Activated naive CD8-positive, alpha-beta T cell treated with anti-CD3 and anti-CD28 coated beads, Interleukin-2, amount 50 U/mL, for 16 hours (primary cell): ENCODE data around the gene CITED1.

Experiments
- DNase-seq: peaks from one replicate; pipeline ENCODE4 v3.0.0-alpha.2; 2020; ENCODE audit warnings: low read depth, low spot score

Gene CITED1

DNA sequence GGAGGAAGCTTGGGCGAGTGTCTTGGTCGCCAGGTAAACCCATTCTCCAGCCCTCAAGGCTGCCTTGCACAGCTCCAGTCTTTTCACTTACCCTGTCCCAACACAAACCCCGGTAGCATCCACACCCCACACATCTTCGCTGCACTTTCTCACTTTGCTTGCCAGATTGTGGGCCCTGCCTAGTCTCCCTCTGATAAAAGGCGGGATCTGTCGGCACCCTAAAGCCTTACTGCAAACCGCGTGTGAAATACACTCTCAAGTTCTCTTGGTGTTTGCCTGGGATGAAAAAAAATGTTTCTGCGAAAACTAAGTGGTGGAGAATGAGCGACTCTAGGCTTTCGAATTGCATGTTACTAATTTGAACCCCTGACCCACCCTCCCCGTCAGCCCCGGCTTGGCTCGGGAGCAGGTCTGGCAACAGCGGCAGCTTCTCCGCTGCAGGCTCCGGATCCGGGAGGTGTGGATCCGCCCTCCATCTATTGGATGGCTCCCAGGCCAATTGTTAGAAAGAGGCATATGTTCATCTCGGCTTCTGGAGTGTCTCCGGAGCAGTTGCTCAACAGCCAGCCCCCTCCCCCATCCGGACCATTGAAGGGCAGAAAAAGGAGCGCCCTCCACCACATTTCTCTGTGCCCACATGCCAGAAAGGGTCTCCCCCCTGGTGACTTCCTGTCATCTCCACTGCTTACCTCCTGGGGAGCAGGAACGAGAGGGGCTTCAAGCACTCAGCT is 3.0 kb upstream of the CITED1 start:
- DNase-seq = no peak

DNA sequence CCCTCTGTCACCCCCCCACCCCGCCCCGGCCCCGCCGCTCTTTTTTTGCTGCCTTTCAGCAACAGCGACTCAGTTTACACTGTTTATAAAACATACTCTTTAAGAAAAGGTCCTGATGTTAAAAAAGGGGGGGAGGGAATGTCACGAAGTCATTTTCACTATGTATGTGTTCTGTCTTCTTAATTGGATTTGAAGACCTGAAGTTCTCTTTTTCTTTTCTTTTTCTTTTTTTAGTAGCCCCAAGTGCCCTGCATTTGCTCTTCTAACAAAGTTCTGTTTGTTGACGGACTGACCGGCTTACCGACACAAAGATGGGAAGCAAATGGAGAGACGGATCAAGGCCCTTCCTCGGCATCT is 2.5 kb upstream of the CITED1 start:
- no peak for DNase-seq

DNA sequence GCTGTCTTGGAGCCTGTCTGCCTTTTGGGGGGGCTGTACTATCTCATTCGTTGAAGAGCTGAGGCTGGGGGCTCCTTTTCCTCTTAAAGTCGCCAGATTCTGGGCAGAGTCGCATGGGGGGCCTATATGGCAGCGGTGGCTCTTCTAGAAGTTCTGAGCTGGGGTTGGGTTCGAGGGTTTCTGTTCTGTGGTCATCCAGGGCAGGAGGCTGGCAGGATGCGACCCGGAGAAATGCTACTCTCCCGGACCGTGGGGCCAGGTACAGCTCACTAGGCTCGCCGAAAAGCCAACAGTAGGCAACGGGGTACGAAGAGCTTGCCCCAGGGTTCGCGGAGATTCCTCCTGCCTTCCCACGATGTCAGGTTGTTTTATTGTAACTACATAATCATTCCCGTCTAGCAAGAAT is 1.9 kb upstream of the CITED1 start:
- no peak for DNase-seq

DNA sequence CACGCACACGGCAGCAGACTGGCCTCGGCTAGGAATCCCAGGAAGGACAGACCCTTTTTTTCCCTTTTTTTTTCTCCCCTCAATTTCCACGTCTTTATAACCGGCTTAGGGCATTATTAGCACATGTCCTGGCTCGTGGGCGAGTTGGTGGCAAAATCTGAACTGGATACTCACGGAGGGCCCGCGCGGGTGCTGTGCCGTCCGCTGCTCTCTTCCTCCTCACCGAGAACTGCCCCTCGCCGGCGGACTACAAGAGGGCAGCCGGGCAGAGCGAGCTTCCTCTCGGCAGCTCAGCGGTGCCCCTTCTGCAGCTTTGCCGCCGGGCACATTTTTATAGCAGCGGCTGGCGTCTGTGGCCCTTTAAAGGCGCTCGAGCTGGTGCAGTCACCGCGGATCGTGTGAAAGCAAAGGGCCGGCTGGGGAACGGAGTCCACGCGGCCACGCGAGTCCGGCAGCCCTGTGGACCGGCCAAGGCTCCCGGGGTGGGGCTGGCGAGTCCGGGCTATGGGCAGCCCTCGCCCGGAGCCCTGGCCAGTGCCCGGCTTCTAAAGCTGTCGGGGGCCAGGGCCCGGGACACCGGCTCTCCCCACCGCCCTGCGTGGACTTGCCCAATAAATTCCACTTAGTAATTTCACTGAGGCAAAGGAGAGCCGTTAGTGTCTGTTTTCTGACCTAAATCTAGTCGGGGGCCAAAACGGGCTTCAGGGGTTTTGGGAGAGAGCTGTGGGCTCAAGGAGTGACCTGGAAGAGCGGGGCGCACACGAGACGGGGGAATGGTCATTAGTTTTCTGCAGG is 1.3 kb upstream of the CITED1 start:
- no peak for DNase-seq

DNA sequence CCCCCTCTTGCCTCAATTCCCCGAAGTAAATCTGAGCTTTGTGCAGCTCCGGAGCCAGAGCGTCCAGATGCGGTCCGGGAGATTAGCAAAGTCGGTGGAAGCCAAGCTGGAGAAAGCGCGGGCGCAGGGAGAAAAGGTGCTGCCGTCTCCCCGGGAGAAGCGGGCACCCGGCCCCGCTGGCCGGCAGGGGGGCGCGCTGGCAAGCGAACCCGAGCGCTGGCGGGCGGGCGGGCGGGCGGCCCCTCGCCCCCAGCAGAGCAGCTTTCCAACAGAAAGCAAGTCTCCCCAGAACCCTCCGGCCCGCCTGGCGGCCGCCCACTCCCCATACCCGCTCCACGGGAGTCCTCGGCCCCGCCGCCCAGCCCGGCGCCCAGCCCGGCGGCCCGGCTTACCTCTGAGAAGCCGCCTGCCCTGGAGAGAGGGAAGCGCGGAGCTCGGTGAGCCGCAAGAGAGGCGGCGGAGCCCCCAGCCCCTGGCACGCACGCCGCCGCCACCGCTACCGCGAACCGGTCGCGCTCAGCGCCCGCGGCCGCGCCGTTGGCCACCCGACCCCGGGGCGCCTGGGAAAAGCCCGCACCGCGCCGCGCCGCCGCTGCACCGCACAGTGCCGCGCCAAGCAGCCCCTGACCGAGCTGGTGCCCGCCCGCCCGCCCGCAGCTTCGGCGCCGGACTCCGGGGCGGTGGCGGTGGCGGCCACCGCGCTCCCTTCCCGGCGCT is 529 bp upstream of the CITED1 start:
- DNase-seq = no peak

DNA sequence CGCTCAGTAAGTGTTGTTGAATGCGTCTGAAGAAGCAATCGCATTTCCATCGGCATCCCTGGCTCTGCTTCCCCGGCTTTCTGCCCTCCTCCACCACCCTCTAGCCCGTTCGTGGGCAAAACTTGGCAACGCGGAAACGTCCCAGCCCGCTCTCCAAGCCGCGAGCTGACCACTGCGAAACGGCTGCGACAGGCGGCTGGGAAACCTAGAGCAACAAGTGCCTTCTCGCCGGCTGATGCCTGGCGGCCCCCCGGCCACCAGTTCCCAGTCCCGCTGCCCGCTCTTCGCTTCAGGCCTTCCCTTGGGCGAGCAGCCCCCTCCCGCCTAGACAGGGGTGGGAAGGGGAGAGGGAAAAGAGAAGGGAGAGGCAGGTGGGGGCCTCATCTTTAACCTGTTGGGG is 837 bp downstream of the CITED1 start:
- no peak for DNase-seq

DNA sequence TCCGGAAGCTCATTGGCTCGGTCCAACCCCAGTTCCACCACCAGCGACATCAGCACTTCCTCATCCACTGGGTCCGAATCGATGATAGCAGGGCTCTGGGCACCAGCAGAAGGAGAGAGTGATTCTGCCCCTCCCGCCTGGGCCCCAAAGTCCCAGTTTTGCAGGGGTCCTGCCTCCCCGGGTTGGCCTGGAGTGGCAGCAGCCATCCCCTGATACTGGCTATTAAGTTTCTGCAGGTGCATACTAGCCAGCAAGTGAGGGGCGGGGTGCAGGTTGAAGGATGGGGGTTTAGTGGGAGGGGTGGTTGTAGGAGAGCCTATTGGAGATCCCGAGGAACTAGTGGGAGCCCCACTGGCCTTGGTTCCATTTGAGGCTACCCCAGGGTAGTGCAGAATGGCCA is 3.9 kb downstream of the CITED1 start:
- no peak for DNase-seq

DNA sequence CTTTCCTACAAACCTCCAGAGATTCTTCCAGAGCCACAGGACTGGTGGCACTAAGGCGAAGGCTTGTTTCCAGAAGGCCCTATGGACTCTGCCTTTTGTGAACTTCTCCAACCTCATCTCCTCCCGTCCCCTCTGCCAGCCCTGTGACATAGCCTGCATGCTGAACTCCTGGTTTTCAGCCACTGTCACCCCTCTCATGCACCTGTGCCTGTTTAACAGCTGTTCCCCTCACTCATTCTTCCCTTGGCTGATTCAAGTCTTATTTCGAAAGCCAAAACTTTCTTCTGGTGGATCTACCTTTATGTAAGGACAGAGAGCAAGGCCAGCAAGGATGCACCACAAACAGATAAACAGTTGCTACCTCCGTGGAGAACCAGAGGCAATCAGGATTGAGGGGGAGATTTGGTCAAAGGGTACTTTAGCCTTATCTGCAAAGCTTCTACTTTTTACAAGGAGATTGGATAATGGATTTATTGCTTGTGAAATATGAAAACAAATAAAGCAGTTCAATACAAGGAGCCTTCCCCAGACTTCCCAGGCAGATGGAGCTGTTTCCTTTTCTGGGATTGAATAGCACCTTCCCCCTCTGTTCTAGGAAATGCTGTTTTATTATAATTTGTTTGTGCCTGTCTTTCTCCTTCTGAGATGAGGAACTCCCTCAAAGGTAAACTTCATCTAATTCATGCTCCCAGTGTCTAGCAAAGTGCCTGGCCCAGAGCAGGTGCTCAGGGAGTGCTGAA is 5.7 kb downstream of the CITED1 start:
- DNase-seq = no peak

DNA sequence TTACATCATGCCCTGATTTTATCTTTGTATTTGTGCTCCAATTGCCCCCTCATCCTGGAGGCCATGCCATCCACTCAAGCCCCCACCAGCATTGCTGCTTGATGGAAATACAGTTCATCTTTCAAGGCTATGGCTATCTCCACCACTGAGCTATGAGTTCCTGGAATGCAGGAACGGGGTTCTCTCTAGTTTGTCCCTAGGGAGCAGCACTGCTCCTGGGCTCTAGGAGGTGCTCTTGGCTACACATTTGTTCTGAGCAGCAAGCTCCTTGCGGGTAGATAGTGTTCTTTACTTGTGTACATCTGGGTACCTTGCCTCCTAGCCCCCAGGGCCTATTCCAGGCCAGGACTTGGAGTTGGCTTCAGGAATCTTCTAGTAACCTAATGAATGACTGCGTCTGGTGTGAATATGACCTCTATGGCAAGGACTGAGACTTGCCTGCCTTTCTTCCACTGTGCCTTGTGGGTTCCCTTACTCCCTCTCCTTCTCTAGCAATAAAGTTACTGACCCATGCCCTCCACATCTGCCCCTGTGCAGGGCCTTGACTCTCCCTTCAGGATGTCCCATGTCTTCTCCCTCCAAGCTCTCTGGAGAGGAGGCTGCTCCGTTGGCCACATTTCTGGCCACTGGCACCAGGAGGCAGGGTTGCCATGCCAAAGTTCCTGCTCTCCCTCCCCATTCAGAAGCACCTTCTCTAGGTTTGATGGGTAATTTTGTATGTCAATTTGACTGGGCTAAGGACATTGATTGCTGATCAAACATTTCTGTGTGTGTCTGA is 7.6 kb downstream of the CITED1 start:
- DNase-seq = no peak

DNA sequence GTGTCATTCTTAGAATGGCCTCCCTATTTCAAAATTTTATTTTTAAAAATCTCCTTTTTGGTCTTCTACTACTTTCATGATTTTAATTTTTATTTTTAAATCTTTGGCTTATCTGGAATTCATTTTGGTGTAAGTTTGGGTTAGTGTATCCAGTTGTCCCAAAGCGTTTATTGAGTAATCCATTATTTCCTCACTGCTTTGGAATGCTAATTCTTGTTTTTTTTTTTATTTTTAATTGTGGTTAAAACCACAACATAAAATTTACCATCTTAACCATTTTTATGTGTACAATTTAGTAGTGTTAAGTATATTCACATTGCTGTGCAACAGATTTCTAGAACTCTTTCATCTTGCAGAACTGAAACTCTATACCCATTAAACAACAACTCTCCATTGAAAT is 8.7 kb downstream of the CITED1 start:
- DNase-seq = no peak

DNA sequence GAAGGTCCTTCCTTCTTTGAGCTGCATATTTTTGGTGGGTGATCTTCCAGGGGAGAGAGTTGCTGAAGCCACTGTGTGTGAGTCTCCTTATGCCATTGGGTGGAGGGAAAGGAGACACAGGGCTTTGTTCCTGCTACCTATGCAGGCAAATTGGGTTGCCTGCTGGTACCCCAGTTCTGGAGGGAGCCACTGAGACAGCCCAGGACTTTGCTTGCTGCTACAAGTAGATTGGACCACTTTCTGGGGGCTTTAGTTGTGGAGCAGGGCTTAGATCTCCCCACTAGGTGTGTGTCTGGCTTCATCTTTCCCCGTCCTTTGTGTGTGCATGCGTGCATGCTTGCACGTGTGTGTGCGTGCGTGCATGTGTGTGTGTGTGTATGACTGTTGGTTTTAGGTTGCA is 10.0 kb downstream of the CITED1 start:
- no peak for DNase-seq

DNA sequence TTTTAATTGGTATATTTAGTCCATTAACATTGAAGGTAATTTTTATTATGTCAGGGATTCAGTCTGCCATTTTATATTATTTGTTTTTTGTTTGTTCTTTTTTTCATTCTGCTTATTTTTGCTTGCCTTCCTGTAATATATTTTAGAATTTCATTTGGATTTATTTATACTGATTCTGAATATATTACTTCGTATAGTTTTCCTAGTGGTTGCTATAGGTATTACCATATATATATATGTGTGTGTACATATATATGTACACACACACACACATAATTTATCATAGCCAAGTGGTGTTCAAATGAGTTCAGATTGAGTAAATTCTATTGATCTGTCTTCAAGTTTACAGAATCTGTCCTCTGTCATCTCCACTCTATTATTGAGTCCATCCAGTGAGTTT is 11.2 kb downstream of the CITED1 start:
- no peak for DNase-seq

DNA sequence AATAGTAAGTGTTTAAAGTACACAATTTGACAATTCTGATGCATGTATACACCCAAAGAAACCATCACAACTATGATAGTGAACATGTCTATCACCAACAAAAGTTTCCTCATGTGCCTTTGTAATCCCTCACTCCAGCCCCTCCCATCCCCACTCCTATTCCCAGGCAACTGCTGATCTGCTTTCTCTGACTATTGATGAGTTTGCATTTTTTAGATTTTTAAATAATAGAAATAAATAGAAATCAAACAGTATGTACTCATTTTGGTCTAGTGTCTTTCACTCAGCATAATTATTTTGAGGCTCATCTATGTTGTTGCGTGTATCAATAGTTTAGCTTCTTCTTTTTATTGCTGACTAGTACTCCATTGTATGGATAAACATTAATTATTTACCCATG is 23.4 kb downstream of the CITED1 start:
- DNase-seq = no peak

DNA sequence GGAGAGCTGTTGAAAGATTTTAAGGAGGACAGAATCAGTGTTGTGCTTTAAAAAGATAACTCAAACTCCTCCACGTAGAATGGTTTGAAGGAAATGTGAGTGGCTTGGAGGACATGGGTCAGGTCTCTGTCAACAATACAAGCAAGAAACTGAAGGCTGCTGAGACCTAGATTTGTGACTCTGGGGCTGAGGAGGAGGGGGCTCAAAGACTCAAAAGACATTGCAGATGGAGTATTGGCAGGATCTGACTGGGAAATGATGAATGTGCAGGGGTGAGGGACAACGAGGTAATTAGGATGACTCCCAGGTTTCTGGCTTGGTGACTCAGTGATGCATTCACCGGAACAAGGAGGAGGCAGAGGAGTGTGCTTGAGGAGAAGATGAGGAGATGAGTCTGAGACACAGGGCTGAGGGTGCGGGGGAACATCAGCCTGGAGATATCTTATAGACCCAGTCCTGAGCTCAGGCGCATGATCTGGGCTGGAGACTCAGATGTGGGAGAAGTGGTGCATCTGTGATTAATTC is 25.3 kb downstream of the CITED1 start:
- DNase-seq = no peak

DNA sequence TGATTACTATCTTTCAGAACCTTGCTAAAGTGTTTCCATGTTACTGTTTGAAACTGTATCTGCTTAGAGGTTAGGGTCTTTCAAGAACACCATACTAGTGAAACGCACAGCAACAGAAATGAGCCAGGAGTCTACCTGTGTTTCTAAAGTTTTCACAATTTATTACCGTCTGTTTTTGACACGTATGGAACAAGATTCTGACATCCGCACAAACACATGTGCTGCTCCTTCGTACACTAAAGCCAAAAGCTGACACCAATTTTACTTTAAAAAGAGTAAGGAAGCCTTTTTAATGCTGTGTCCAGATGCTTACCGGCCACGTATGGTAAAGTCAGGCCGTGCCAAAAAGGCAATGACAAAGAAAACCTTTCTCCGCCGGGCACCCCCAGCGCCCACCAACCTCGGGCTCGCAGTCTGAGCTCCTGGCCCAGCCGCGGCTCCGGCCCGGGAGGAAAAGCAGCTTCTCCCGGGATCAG is 29.2 kb downstream of the CITED1 start:
- DNase-seq = no peak

DNA sequence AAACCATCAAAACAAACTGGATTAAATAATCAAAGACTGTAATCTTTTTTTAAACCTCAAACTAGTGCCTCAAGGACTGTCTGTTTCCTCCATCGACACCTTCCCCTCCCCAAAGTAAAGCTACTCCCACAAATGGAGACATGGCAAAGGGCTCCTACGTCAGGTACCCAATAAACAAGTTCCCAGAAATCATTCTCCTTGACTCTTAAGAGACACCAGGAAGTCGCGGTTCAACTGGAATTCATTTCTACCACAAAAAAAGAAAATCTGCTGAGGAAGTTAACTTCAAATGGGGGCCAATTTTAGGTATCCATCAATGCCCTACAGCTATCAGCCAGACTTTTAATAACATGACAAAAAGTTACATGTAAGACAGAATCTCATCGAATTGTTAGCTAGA is 31.2 kb downstream of the CITED1 start:
- no peak for DNase-seq

DNA sequence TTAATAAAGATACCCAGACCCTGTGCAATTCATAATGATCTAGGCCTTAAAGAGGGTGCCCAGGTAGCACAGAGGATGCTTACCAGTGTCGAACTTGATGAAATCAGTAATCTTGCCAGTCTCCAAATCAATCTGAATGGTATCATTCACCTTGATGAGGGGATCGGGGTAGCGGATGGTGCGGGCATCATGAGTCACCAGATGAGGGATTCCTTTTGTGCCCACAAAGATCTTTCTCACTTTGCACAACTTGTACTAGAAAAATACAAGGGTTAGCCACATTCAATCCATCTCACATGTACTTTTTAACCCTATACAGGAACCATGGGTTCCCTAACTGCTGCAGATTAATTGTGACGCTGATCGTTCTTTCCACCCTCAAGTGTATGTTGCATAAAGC is 32.0 kb downstream of the CITED1 start:
- DNase-seq = no peak

DNA sequence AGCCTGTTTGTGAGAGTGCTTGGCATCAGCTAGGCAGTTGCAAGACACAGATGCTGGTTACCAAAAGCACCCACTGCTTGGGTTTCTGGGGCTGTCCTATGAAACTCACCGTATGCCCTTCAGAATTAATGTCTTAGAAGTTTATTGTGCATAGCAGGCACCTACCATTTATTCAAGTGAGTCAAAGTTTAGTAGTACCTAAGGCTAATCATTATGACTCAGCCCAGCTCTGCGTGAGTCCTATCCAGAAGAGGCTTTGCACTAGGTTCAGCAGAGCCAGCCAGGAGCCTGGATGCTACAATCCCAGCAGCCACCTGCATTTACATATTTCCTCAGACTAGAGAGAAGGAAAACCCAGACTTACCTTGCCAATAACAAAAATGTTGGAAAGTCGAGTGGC is 32.8 kb downstream of the CITED1 start:
- no peak for DNase-seq

DNA sequence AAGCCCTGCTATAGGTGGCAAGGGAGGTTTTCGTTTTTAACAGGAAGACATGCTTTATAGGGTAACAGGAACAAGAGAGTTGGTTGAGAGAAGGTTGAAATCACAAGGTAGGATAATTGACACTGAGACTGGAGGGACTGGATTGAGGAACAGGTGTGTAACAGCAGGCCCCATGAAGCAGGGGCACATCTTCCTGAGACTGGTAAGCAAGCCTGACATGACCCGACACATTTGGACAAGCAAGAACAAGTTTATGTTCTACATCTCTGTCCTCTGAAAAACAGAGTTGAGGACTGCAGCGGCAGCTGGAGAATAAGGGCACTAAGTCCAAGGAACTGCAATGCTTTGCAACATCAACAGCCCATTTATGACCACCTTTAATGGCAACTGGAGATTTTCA is 33.9 kb downstream of the CITED1 start:
- no peak for DNase-seq

DNA sequence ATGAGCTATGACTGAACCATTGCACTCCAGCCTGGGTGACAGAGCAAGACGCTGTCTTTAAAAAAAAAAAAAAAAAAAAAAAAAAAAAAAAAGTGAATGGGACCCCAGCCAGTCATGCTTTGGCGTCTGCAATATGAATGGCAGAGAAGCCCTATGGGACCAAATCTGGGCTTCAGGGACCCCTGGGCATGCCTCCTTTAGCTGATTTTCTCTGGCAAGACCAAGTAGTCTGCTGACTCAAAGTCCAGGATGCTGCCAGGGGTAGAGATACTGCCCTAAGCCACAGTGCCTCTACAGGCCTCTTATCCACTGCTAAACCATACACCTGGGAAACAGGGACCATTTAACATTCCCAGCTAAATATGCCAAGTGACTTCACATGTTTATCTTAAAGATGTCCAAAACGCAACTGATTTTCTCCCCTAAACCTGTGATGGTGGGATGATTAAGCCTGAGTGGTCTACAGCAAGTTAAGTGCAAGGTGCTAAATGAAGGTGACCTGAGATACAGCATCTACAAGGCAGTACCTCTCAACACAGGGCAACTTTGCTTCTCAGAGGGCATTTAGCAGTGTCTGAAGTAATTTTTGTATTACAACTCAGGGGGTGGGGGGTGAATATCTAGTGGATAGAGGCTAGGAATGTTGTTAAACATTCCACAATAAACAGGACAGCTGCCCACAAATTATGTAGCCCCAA is 34.5 kb downstream of the CITED1 start:
- DNase-seq = no peak
